ENCODE data around the gene IMPG2.

GRCh38 chr3:101235048-101235447 is 85.3 kb downstream of the IMPG2 start:
- TF ChIP-seq CTCF (IDR thresholded peaks at IDR 0.05), result no peak
- TF ChIP-seq POLR2A (IDR thresholded peaks at IDR 0.05), result no peak

Measured in uterus (tissue), 2 donors.